ENCODE measurements around the gene SLC12A5. TPM values are rescaled to one million over a fixed set of nuclear protein-coding genes. Genes with fewer than 3 reads are reported as not detected.

The SLC12A5 gene
- polyA plus RNA-seq, 3 donors = 1.0 to 1.8 (median 1.2) TPM

- DNase-seq (ENCODE audit: low read depth in 3 of 3, low spot score in 2 of 3) = no peak
Observed at GRCh38 chr20:46025376-46025783, 3.6 kb upstream of the SLC12A5 start.

DNA sequence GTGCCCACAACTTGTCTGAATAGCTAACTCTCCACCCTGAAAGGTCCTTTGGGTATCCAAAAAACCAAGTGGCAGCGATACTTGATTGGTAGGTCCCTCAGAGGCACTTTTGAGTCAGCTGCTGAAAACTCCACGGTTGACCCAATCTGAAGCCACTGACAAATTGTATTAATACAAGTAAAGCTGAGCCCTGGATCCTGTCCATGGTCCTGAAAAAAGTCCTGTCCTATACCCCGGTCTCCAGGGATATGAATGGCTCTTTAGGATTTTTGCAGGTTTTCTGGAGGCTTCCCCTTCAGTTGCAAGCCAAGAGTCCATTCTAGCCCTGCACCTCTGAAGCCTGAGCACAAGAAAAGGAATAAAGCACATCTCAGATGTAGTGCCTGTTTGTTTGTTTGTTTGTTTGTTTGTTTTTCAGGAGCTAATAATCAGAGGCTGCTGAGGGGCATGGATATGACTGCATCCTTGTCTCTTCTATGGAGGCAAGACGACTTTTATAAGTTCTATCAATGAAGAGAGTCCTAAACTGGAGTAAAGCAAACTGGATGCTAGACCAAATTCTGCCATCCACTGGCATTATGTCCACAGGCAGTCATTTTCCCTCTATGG is 1.7 kb upstream of the SLC12A5 start:
- peak in 2 of 3 donors; percentile 43 to 68 for DNase-seq (ENCODE audit: low read depth in 3 of 3, low spot score in 2 of 3)

DNA sequence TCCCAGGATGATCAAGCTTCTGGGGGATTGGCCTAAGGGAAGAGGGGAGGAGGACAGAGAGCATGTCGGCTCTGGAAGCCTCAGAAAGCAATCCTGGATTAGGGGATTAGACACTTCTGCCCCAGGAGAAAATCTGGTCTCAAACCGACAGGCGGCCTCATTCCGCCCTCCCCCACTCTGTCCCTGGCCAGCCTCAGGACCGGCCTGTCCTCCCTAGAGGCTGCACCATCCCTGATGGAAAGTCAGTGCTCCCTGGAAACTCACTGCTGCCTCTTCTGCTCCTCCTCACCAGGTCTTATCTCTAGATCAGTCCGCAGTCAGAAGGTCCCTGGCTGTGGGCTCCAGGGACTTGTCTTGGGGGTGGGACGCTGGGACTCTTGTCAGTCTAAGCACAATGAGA is 905 bp upstream of the SLC12A5 start:
- no peak for DNase-seq (ENCODE audit: low read depth in 3 of 3, low spot score in 2 of 3)

DNA sequence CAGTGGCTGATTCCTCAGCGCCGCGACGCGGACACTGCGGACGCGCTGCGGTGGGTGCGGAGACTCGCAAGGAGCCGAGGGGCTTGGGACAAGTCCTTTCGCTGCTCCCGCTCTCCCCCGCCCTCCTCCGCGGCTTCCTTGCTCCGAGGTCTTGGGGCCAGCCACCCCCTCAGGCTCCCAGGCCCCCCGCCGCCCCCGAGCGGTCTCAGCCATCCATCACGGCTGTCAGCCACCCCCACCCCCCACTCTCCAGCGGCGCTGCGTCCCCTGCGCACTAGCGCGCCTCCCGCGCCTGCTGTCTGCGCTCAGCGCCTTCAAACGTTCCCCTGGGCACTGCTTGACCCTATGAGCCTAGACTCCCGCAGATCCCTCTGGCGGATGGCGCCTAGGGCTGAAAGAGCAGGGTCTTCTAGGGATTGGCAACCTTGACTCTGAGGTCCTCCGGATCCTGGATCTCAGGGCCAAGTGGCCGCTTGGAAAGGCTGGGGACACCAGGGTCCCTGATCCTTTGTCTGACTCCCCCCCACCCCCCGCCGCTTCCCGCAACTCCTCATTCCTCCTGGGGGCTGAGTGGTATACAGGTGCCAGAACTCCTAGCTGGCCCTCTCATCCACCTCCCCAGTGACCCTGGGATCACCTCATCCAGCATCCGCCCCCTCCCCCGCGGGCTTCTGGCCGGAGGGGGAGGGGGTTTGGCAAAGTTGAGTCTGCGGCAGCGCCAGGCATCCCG is 1.4 kb downstream of the SLC12A5 start:
- DNase-seq (ENCODE audit: low read depth in 3 of 3, low spot score in 2 of 3) = no peak

- no peak for DNase-seq (ENCODE audit: low read depth in 3 of 3, low spot score in 2 of 3)
Observed at GRCh38 chr20:46031014-46031569, 2.1 kb downstream of the SLC12A5 start.

DNA sequence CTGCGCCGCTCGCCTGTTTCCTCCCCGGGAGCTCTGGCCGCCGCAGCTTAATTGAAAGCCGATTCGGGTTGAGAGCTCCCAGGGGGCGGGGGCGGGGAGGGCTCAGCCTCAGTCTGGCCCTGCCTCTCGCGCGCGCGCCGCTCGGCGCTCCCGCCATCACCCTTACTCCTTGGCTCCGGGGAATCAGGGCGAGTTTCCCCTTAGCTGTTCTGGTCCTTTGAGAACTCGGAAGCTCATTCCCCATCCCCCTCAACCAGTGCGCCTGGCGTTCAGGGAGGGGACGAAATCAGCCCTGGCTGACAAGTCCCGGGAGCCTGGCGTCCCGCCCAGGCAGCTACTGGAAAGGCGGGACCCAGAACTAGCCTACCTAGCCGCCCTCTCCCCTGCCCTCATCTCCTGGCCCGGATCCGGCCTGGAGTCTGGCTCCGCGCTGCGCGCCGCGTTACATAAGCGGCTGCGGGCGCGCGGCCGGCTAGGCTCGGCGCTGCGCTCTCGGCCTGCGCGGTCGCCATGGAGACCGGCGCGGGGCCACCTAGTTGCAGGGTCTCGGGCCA is 2.8 kb downstream of the SLC12A5 start:
- no peak for DNase-seq (ENCODE audit: low read depth in 3 of 3, low spot score in 2 of 3)

- no peak for DNase-seq (ENCODE audit: low read depth in 3 of 3, low spot score in 2 of 3)
Observed at GRCh38 chr20:46034039-46034438, 5.0 kb downstream of the SLC12A5 start.

- DNase-seq (ENCODE audit: low read depth in 3 of 3, low spot score in 2 of 3) = no peak
Observed at GRCh38 chr20:46035253-46035652, 6.2 kb downstream of the SLC12A5 start.

GRCh38 chr20:46035713-46036112 is 6.7 kb downstream of the SLC12A5 start:
- DNase-seq (ENCODE audit: low read depth in 3 of 3, low spot score in 2 of 3) = no peak

GRCh38 chr20:46036370-46036769 is 7.4 kb downstream of the SLC12A5 start:
- no peak for DNase-seq (ENCODE audit: low read depth in 3 of 3, low spot score in 2 of 3)

- DNase-seq (ENCODE audit: low read depth in 3 of 3, low spot score in 2 of 3) = no peak
Observed at GRCh38 chr20:46037036-46037435, 8.0 kb downstream of the SLC12A5 start.

- DNase-seq (ENCODE audit: low read depth in 3 of 3, low spot score in 2 of 3) = peak in 2 of 3 donors; percentile 31 to 68
Observed at GRCh38 chr20:46040902-46041535, 12.0 kb downstream of the SLC12A5 start.

DNA sequence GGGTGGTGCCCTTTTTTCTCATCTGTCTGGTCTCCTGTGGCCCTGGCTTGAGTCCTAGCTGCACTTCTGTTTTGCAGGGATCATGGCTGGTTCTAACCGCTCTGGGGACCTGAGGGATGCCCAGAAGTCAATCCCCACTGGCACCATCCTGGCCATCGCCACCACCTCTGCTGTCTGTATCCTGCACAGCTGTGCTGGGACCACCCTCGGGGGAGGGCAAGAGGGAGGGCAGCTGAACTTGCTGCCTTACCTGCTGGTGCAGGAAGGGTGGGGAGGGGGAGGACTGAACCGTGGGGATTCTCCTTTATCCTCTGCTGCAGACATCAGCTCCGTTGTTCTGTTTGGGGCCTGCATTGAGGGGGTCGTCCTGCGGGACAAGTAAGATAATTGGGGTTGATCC is 14.5 kb downstream of the SLC12A5 start:
- DNase-seq (ENCODE audit: low read depth in 3 of 3, low spot score in 2 of 3) = no peak

DNA sequence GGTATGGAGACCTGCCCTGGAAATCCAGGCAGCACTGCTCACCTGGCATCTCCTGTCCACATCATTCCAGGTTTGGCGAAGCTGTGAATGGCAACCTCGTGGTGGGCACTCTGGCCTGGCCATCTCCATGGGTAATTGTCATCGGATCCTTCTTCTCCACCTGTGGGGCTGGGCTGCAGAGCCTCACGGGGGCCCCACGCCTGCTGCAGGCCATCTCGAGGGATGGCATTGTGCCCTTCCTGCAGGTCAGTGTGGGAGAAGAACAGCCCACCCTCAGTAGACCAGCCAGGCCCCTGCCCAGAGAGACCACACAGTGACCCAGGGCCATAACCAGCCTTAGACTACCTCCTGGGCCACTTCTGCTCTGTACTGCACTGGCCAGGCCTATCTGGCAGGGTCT is 15.9 kb downstream of the SLC12A5 start:
- no peak for DNase-seq (ENCODE audit: low read depth in 3 of 3, low spot score in 2 of 3)

DNA sequence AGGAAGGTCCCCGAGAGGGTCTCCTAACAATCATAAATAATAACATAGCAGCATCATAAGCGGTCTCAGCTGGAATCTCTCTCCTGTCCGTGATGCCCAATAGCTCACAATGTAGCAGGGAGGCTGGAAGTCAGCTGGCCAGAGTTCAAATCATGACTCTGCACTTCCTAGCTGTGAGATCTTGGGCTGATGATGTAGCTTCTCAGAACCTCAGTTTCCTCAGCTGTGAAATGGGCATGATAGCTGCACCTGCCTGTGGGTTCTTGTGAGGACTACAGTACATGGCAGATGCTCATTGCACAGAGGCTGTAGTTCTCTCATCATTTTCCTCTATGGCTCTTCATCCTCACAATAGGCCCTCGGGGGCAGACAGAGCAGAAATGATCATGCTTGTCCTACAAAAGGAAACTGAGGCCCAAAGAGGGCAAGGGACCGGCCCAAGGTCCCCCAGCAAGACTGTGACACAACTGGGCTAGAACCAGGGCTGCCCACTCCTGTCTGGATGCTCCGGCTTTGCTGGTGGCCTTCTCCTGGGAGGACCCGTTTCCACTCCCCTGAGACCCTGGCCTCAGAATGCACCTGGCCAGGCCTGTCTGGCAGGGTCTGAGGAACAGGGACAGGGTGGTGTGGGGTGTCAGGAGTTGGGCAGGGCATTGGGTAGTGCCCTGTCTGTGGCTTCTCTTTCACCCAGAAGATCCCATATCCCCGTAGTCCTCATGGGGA is 17.7 kb downstream of the SLC12A5 start:
- DNase-seq (ENCODE audit: low read depth in 3 of 3, low spot score in 2 of 3) = no peak

DNA sequence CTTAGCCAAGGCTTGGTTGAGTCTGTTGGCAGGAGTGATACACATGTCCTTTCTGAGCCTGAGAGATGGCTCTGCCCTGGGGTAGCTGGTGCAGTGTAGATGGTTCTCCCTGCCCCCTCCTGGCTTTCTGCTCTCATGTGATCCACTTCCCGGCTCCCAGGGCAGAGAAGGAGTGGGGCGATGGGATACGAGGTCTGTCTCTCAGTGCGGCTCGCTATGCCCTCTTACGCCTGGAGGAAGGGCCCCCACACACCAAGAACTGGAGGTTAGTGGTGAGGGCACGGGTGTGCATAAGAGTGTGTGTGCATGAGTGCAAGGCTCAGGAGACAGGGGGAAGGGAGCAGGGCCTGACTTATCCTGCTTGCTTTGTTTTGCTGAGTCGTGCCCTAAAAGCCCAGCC is 18.8 kb downstream of the SLC12A5 start:
- DNase-seq (ENCODE audit: low read depth in 3 of 3, low spot score in 2 of 3) = no peak

DNA sequence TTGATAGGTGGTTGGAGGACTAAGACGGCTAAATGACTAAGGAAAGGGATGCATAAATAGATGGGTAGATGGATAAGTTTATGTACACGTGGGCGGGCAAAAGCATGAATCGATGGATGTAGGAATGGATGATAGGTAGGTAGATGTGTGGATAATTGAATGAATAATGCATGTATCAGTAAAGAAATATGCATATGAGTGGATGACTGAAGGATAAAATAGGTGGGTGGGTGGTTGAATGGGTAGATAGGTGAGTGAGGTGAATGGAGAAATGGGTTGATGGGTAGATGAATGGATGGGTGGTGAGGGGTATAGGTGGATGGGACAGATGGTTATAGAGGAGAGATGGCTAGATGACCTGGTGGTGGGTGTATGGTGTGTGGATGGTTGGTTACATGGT is 20.2 kb downstream of the SLC12A5 start:
- no peak for DNase-seq (ENCODE audit: low read depth in 3 of 3, low spot score in 2 of 3)

GRCh38 chr20:46049815-46050214 is 20.8 kb downstream of the SLC12A5 start:
- DNase-seq (ENCODE audit: low read depth in 3 of 3, low spot score in 2 of 3) = no peak

DNA sequence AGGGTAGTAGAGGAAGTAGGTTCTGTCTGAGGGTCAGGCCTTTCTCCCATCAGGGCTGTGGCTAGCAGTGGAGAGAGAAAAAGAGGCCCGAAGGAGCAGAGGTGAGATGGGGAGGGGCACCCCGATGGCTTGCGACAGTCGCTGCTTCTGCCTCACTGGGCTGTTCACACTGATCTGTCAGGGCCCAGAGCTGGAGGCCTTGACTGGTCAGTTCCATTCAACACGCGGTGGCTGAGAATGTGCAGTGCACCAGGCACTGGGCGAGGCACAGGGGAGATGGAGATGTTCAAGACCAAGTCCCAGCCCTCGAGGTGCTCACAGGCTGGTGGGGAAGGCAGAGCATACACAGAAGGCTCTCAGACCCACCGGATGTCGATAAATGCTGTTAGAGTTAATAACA is 21.4 kb downstream of the SLC12A5 start:
- no peak for DNase-seq (ENCODE audit: low read depth in 3 of 3, low spot score in 2 of 3)

DNA sequence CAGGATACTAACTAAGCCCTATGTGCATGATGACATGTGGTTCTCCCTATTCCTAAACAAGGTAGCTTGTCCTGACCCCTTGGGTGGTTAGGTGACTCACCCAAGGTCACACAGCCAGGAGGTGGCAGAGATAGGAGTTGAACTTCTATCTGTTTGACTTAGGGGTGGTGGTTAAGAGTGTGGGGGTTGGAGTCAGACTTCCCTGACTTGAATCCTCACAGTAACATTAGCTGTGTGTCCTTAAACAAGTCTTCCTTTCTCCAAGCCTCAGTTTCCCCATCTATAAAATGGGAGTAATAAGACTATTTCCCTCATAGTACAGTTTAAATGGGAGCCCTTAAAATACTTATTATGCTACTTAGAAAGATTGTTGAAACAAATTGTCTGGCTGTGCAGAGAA is 21.9 kb downstream of the SLC12A5 start:
- DNase-seq (ENCODE audit: low read depth in 3 of 3, low spot score in 2 of 3) = no peak
